SK-N-SH (cell line): ENCODE data around the gene SEMA4F. TPM values are rescaled to one million over a fixed set of nuclear protein-coding genes. Genes with fewer than 3 reads are reported as not detected.

ENCODE experiments used
- CTCF ChIA-PET: fragments of 300-600, 350-600 bp; formaldehyde crosslinking; extraction: SDS; loops from one replicate; lab custom pipeline; 2021; lab: Yijun Ruan, JAX
- POLR2A ChIA-PET: fragments of 350-600 bp; sonication (Branson Sonifier 250); formaldehyde crosslinking; extraction: SDS; loops from one replicate; lab custom pipeline; 2020; ENCODE audit warnings: antibody characterized with exemption, inconsistent platforms; lab: Yijun Ruan, JAX
- DNase-seq: peaks from one replicate; pipeline ENCODE4 v3.0.0; 2012
- H2AFZ ChIP-seq: fragments of 200-600 bp; sonication (generic); 2 replicates; pipeline ENCODE4 v1.8.1; 2016; ENCODE audit warnings: antibody characterized with exemption, mild to moderate bottlenecking, low read depth
- H3F3A ChIP-seq: fragments of 200-600 bp; sonication (generic); replicated peaks from 2 replicates; pipeline ENCODE3; 2016; ENCODE audit warnings: antibody characterized with exemption, mild to moderate bottlenecking; ENCODE audit not compliant: insufficient read depth
- H3K27ac ChIP-seq, 2 experiments: fragments of 200-500 bp in 1 of 2; fragments of 200-600 bp in 1 of 2; sonication (Bioruptor generic) in 1 of 2; sonication (generic), shearing (Covaris generic) in 1 of 2; 2 replicates each; pipeline versions ENCODE4 v1.5.1 to v1.6.1; 2014 to 2016; ENCODE audit warnings: low read depth in 2 of 2, inconsistent platforms in 1 of 2, low read length in 1 of 2, mild to moderate bottlenecking in 1 of 2, mixed read lengths in 1 of 2
- H3K27me3 ChIP-seq: fragments of 200-600 bp; sonication (generic), shearing (Covaris generic); 2 replicates; pipeline ENCODE4 v1.6.1; 2016; ENCODE audit warnings: mixed run types; ENCODE audit not compliant: insufficient read depth
- H3K36me3 ChIP-seq, 2 experiments: fragments of 200-500 bp in 1 of 2; fragments of 200-600 bp in 1 of 2; sonication (Bioruptor generic) in 1 of 2; sonication (generic) in 1 of 2; replicated peaks in 1 of 2; 2 replicates each; pipeline versions ENCODE3 to v1.5.1; 2014 to 2016; ENCODE audit warnings: low read length in 1 of 2, mild to moderate bottlenecking in 1 of 2; ENCODE audit not compliant: insufficient read depth in 2 of 2, control insufficient read depth in 1 of 2
- H3K4me1 ChIP-seq, 2 experiments: fragments of 200-500 bp in 1 of 2; fragments of 200-600 bp in 1 of 2; sonication (Bioruptor generic) in 1 of 2; sonication (generic), shearing (Covaris generic) in 1 of 2; 2 replicates each; pipeline versions ENCODE4 v1.5.1 to v1.6.1; 2014 to 2016; ENCODE audit warnings: low read depth in 1 of 2, low read length in 1 of 2, mixed run types in 1 of 2; ENCODE audit not compliant: insufficient read depth in 2 of 2, control insufficient read depth in 1 of 2
- H3K4me2 ChIP-seq: fragments of 200-600 bp; sonication (generic), shearing (Covaris generic); 2 replicates; pipeline ENCODE4 v1.6.1; 2017; ENCODE audit warnings: mixed run types
- H3K4me3 ChIP-seq, 2 experiments: fragments of 200-500 bp in 1 of 2; fragments of 200-600 bp in 1 of 2; sonication (Bioruptor generic) in 1 of 2; sonication (generic), shearing (Covaris generic) in 1 of 2; 2 replicates each; pipeline versions ENCODE4 v1.5.1 to v1.8.1; 2014 to 2016; ENCODE audit warnings: low read depth in 2 of 2, inconsistent platforms in 1 of 2, low read length in 1 of 2, mild to moderate bottlenecking in 1 of 2, mixed read lengths in 1 of 2, moderate library complexity in 1 of 2
- H3K79me2 ChIP-seq: fragments of 200-600 bp; sonication (generic); 2 replicates; pipeline ENCODE4 v1.8.1; 2017; ENCODE audit warnings: mild to moderate bottlenecking; ENCODE audit not compliant: insufficient read depth
- H3K9ac ChIP-seq: fragments of 200-600 bp; sonication (generic); 2 replicates; pipeline ENCODE4 v1.6.1; 2017; ENCODE audit warnings: mixed run types
- H3K9me2 ChIP-seq: fragments of 200-600 bp; sonication (generic); 2 replicates; pipeline ENCODE4 v1.6.1; 2017; ENCODE audit warnings: mixed run types
- H3K9me3 ChIP-seq: fragments of 200-600 bp; sonication (generic); 2 replicates; pipeline ENCODE4 v1.6.1; 2017; ENCODE audit warnings: mixed run types, mild to moderate bottlenecking, moderate library complexity
- H4K20me1 ChIP-seq: fragments of 200-600 bp; sonication (generic); 2 replicates; pipeline ENCODE4 v1.6.1; 2017; ENCODE audit warnings: mild to moderate bottlenecking, mixed run types; ENCODE audit not compliant: insufficient read depth
- ELF1 ChIP-seq: IDR thresholded peaks from 2 replicates; pipeline ENCODE4 v1.4.0; 2012
- EP300 ChIP-seq, 2 experiments: IDR thresholded peaks; 2 replicates each; pipeline versions ENCODE4 v1.4.0 to v1.6.1; 2012; ENCODE audit warnings: borderline replicate concordance in 1 of 2, low read depth in 1 of 2, low read length in 1 of 2
- EZH2phosphoT487 ChIP-seq: fragments of 200-600 bp; sonication (generic); IDR thresholded peaks from 2 replicates; pipeline ENCODE4 v1.6.1; 2017; ENCODE audit warnings: low read depth, mixed run types, mild to moderate bottlenecking, antibody characterized with exemption, moderate library complexity, borderline replicate concordance
- FOSL2 ChIP-seq: IDR thresholded peaks from 2 replicates; pipeline ENCODE4 v1.4.0; 2012; ENCODE audit warnings: low read depth, mild to moderate bottlenecking, moderate library complexity, borderline replicate concordance
- FOXJ3 ChIP-seq: sonication (generic); formaldehyde crosslinking; IDR thresholded peaks from 2 replicates; pipeline ENCODE4 v1.5.1; 2020; ENCODE audit warnings: mild to moderate bottlenecking, missing genetic modification reagents
- FOXM1 ChIP-seq: IDR thresholded peaks from 2 replicates; pipeline ENCODE4 v1.4.0; 2012; ENCODE audit warnings: low read depth, mild to moderate bottlenecking
- JUND ChIP-seq: IDR thresholded peaks from 2 replicates; pipeline ENCODE4 v1.4.0; 2012
- MEF2A ChIP-seq: IDR thresholded peaks from 2 replicates; pipeline ENCODE4 v1.4.0; 2012; ENCODE audit warnings: low read depth, borderline replicate concordance
- NRF1 ChIP-seq: IDR thresholded peaks from 2 replicates; pipeline ENCODE4 v1.6.1; 2012; ENCODE audit warnings: low read depth, mild to moderate bottlenecking, low read length
- POLR2AphosphoS5 ChIP-seq: IDR thresholded peaks from 2 replicates; pipeline ENCODE4 v1.6.1; 2012; ENCODE audit warnings: low read depth, low read length
- RAD21 ChIP-seq: IDR thresholded peaks from 2 replicates; pipeline ENCODE4 v1.6.1; 2012; ENCODE audit warnings: mild to moderate bottlenecking, low read length
- RXRA ChIP-seq: IDR thresholded peaks from 2 replicates; pipeline ENCODE4 v1.4.0; 2012; ENCODE audit warnings: low read depth, mild to moderate bottlenecking, borderline replicate concordance
- SMC3 ChIP-seq: IDR thresholded peaks from 2 replicates; pipeline ENCODE4 v1.6.1; 2012; ENCODE audit warnings: low read depth, low read length, improper control_type of control experiment
- TCF12 ChIP-seq: IDR thresholded peaks from 2 replicates; pipeline ENCODE4 v1.4.0; 2012
- TEAD4 ChIP-seq: IDR thresholded peaks from 2 replicates; pipeline ENCODE4 v1.4.0; 2012; ENCODE audit warnings: mild to moderate bottlenecking, borderline replicate concordance; ENCODE audit not compliant: insufficient read depth
- WGBS: methylation state at CpG from one replicate; pipeline ENCODE4 v1.1.6; 2017; ENCODE audit warnings: low lambda C conversion rate; 5-methylcytosine and 5-hydroxymethylcytosine counted together
- polyA plus RNA-seq, 3 experiments: library from polyadenylated mRNA; depleted of rRNA; stranded (reverse); fragments of >200 nt; gene quantifications; 2 replicates each; pipeline ENCODE4 v1.2.3, GENCODE V29; 2012
- TF ChIP-seq, protein P1 (sequence below): fragments of 200-600 bp; sonication (generic); IDR thresholded peaks from 2 replicates; pipeline ENCODE4 v1.6.1; 2017; ENCODE audit warnings: antibody characterized with exemption, mild to moderate bottlenecking, moderate library complexity
- TF ChIP-seq, protein P2 (sequence below): fragments of 150-350 bp; IDR thresholded peaks from 2 replicates; pipeline ENCODE4 v1.6.1; 2017; ENCODE audit warnings: antibody characterized with exemption, low read length, low read depth, borderline replicate concordance
- TF ChIP-seq, protein P3 (sequence below): IDR thresholded peaks from 2 replicates; pipeline ENCODE4; 2012
- TF ChIP-seq, protein P4 (sequence below): IDR thresholded peaks from 2 replicates; pipeline ENCODE4 v1.4.0; 2012; ENCODE audit warnings: low read depth, borderline replicate concordance
- TF ChIP-seq, protein P5 (sequence below): IDR thresholded peaks from 2 replicates; pipeline ENCODE4 v1.4.0; 2012; ENCODE audit warnings: low read depth, borderline replicate concordance

Gene SEMA4F
- polyA plus RNA-seq, 1 of the 3 experiments (the other 2 are of a cell fraction): 17.3 TPM

DNA sequence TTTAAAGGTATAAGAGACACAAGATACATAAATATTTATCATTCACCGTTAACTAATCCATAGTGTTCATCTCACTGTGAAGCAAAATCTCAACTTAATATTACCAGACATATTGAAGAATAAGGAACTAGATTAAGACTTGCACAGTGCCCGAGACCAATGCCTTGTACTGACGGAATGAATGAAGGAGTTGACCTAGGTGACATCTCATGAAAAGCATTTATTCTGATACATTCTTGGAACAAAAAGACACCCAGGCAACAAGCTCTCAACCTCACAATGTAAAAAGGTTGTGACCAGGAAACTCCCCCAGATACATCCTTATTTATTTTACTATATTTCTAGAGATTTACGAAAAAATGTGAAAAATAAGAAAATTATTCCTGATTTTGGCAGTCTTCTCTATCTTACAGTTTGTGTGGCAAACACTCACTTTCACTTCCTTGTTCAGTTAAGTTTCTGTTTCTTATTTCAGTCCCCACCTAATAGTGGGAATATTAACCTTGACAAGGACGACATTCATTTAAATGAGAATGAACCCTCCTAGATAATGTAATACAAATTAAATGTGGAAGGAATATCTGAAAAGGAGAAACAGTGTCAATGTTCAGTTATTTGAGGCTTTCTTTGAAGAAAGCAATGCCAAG lies 34.3 kb upstream of the SEMA4F start:
- POLR2A ChIA-PET: no interaction called here

DNA sequence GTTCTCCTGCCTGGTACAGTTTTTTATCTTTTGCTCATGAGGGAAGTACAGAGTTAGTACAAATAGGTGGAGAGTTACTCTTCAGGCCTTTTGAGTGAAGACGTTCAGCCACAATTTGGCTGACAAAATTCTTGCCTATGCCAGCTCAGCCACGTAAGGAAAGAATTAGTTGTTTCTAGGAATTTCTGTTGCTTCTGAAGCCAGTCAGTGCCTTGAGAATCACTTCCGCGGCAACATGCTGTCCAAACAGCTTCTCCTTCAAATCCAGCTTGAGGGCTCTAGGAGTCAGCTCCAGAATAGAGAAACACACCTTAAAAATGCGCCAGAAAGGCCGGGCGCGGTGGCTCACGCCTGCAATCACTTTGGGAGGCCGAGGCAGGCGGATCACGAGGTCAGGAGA lies 33.4 kb upstream of the SEMA4F start:
- Histone ChIP-seq H2AFZ (no peak overlapping the region), H3K4me1 (no peaks in the 10 kb centered on the region), H3K27me3 (no peaks in the 10 kb centered on the region), H3K9me3 (no peaks in the 10 kb centered on the region), H3K9ac (no peak overlapping the region), H4K20me1 (no peaks in the 10 kb centered on the region), H3F3A (no peaks in the 10 kb centered on the region), H3K9me2 (no peaks in the 10 kb centered on the region), H3K27ac (no peak overlapping the region), H3K4me3 (no peak overlapping the region), H3K36me3 (no peaks in the 10 kb centered on the region), H3K4me2 (no peak overlapping the region), H3K79me2 (no peaks in the 10 kb centered on the region)
- POLR2A ChIA-PET: no interaction called here
- WGBS: 88% methylated on average over 12 of the region's 12 CpGs
- CTCF ChIA-PET: no interaction called here
- no peak for DNase-seq
- TF ChIP-seq, protein P1, sequence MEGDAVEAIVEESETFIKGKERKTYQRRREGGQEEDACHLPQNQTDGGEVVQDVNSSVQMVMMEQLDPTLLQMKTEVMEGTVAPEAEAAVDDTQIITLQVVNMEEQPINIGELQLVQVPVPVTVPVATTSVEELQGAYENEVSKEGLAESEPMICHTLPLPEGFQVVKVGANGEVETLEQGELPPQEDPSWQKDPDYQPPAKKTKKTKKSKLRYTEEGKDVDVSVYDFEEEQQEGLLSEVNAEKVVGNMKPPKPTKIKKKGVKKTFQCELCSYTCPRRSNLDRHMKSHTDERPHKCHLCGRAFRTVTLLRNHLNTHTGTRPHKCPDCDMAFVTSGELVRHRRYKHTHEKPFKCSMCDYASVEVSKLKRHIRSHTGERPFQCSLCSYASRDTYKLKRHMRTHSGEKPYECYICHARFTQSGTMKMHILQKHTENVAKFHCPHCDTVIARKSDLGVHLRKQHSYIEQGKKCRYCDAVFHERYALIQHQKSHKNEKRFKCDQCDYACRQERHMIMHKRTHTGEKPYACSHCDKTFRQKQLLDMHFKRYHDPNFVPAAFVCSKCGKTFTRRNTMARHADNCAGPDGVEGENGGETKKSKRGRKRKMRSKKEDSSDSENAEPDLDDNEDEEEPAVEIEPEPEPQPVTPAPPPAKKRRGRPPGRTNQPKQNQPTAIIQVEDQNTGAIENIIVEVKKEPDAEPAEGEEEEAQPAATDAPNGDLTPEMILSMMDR: no peak
- TF ChIP-seq SMC3 (no peak), TCF12 (no peak), ELF1 (no peak), EP300 (IDR thresholded peaks at IDR 0.05; ENCODE audit: borderline replicate concordance in 1 of 2, low read depth in 1 of 2, low read length in 1 of 2) (no peak)
- TF ChIP-seq, protein P2, sequence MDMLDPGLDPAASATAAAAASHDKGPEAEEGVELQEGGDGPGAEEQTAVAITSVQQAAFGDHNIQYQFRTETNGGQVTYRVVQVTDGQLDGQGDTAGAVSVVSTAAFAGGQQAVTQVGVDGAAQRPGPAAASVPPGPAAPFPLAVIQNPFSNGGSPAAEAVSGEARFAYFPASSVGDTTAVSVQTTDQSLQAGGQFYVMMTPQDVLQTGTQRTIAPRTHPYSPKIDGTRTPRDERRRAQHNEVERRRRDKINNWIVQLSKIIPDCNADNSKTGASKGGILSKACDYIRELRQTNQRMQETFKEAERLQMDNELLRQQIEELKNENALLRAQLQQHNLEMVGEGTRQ: no peak
- TF ChIP-seq, protein P3, sequence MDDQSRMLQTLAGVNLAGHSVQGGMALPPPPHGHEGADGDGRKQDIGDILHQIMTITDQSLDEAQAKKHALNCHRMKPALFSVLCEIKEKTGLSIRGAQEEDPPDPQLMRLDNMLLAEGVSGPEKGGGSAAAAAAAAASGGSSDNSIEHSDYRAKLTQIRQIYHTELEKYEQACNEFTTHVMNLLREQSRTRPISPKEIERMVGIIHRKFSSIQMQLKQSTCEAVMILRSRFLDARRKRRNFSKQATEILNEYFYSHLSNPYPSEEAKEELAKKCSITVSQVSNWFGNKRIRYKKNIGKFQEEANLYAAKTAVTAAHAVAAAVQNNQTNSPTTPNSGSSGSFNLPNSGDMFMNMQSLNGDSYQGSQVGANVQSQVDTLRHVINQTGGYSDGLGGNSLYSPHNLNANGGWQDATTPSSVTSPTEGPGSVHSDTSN: no peak

More for the DNA sequence above, 34.3 kb upstream of the SEMA4F start:
- Histone ChIP-seq H3K9me3 (no peaks in the 10 kb centered on the region), H3K27me3 (0 out of 2 replicates have a peak, but pooled peaks cover 3% of the 10 kb centered on the region), H3K4me3 (no peak overlapping the region), H3K9ac (no peak overlapping the region)
- TF ChIP-seq JUND (no peak), EP300 (IDR thresholded peaks at IDR 0.05; ENCODE audit: borderline replicate concordance in 1 of 2, low read depth in 1 of 2, low read length in 1 of 2) (no peak), TCF12 (no peak), RXRA (no peak), POLR2AphosphoS5 (no peak), EZH2phosphoT487 (no peak), RAD21 (no peak), SMC3 (no peak), MEF2A (no peak), FOSL2 (no peak), FOXJ3 (CRISPR knock-in tag) (no peak), FOXM1 (no peak), TEAD4 (no peak), NRF1 (no peak)
- TF ChIP-seq, protein P4, sequence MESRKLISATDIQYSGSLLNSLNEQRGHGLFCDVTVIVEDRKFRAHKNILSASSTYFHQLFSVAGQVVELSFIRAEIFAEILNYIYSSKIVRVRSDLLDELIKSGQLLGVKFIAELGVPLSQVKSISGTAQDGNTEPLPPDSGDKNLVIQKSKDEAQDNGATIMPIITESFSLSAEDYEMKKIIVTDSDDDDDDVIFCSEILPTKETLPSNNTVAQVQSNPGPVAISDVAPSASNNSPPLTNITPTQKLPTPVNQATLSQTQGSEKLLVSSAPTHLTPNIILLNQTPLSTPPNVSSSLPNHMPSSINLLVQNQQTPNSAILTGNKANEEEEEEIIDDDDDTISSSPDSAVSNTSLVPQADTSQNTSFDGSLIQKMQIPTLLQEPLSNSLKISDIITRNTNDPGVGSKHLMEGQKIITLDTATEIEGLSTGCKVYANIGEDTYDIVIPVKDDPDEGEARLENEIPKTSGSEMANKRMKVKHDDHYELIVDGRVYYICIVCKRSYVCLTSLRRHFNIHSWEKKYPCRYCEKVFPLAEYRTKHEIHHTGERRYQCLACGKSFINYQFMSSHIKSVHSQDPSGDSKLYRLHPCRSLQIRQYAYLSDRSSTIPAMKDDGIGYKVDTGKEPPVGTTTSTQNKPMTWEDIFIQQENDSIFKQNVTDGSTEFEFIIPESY: no peak
- TF ChIP-seq, protein P5, sequence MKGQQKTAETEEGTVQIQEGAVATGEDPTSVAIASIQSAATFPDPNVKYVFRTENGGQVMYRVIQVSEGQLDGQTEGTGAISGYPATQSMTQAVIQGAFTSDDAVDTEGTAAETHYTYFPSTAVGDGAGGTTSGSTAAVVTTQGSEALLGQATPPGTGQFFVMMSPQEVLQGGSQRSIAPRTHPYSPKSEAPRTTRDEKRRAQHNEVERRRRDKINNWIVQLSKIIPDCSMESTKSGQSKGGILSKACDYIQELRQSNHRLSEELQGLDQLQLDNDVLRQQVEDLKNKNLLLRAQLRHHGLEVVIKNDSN: no peak
- TF ChIP-seq, all 33 proteins: peak for 0
- Histone ChIP-seq H2AFZ (no peak overlapping the region), H3K79me2 (no peaks in the 10 kb centered on the region), H3K36me3 (no peaks in the 10 kb centered on the region), H3K4me2 (no peak overlapping the region), H3K27ac (no peak overlapping the region), H3K4me1 (no peaks in the 10 kb centered on the region), H4K20me1 (no peaks in the 10 kb centered on the region), H3K9me2 (no peaks in the 10 kb centered on the region), H3F3A (no peaks in the 10 kb centered on the region)
- CTCF ChIA-PET: interaction anchor here (1.6 kb wide), 1 partner anchor 12 kb away, joined by 3 read pairs; no protein-coding TSS in a partner anchor
- no peak for DNase-seq
- WGBS: 68% methylated on average over 5 of the region's 5 CpGs
